ENCODE measurements around the gene ZNF217.
"Not testable (repeated sequence)": the region's sequence is repeated elsewhere in the genome, so short reads cannot be mapped to it uniquely, and the experiment has no call there.

DNA sequence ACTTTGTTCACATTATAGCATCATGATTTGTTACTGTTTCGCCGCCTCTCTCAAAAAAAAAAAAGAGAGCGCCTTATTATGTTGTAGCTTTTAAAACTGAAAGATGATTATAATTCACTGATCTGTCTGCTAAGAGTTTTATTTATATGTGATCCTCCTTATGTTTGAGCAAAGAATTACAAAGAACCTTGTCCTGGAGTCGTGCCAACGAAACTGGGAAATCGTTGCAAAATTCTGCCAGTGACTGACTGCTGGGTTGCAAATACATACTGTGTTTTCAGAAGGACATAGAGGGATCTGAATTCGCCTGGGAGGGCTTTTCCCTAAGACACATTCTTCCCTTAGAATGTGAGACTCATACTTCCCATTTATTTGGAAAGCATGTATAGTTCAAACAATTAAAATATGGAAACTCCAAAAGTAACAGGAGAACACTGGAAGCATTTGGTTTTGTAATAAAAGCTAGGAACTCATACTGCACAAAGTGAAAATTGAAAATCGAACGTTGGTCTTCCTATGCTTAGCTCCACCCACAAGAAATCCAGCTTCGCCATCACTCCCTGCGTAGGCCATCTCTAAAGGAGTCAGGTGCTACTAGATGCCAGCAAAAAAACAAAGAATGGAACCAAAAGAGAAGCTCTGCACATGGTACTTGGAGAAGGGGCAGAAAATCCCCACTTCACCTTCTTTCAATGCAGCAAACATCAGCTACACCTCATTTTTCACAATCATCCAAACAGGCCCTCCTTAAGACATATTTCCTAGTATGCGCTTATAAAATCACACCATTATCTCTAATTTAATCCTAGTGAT lies 2.8 kb upstream of the ZNF217 start:
- TF ChIP-seq, protein P1, sequence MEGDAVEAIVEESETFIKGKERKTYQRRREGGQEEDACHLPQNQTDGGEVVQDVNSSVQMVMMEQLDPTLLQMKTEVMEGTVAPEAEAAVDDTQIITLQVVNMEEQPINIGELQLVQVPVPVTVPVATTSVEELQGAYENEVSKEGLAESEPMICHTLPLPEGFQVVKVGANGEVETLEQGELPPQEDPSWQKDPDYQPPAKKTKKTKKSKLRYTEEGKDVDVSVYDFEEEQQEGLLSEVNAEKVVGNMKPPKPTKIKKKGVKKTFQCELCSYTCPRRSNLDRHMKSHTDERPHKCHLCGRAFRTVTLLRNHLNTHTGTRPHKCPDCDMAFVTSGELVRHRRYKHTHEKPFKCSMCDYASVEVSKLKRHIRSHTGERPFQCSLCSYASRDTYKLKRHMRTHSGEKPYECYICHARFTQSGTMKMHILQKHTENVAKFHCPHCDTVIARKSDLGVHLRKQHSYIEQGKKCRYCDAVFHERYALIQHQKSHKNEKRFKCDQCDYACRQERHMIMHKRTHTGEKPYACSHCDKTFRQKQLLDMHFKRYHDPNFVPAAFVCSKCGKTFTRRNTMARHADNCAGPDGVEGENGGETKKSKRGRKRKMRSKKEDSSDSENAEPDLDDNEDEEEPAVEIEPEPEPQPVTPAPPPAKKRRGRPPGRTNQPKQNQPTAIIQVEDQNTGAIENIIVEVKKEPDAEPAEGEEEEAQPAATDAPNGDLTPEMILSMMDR (IDR thresholded peaks at IDR 0.05) = not testable (repeated sequence)
- TF ChIP-seq POLR2A (IDR thresholded peaks at IDR 0.05) = not testable (repeated sequence)
